22Rv1 (cell line): ENCODE data around the gene DNAJC19.

Experiments used
- H3K27ac ChIP-seq: fragments of 450-650 bp; 2 replicates; pipeline ENCODE4 v1.5.1; 2017
- CTCF ChIP-seq: fragments of 450-650 bp; IDR thresholded peaks from 2 replicates; pipeline ENCODE4 v1.5.1; 2017; ENCODE audit warnings: mild to moderate bottlenecking
- ZFX ChIP-seq: fragments of 450-650 bp; IDR thresholded peaks from 2 replicates; pipeline ENCODE4 v1.6.1; 2017; ENCODE audit warnings: antibody characterized with exemption, borderline replicate concordance

Gene DNAJC19

GRCh38 chr3:180989291-180990163 is at the start of gene DNAJC19:
DNAJC19 (minus strand) TSS chr3:180989736; CDS start chr3:180989602, 134 bp downstream.
- TF ChIP-seq CTCF (no peak), ZFX (no peak)
- peak within 1 kb of the TSS; percentile 87 for H3K27ac ChIP-seq

GRCh38 chr3:181030948-181031347 is 41.4 kb upstream of the DNAJC19 start:
- TF ChIP-seq ZFX (no peak), CTCF (no peak)
- no peak overlapping the region for H3K27ac ChIP-seq

- TF ChIP-seq ZFX: no peak
- TF ChIP-seq CTCF: no peak
Observed at GRCh38 chr3:181025204-181025603, 35.7 kb upstream of the DNAJC19 start.

GRCh38 chr3:181017690-181018089 is 28.2 kb upstream of the DNAJC19 start:
- H3K27ac ChIP-seq: no peak overlapping the region
- no peak for TF ChIP-seq ZFX
- no peak for TF ChIP-seq CTCF

More at GRCh38 chr3:181025204-181025603, 35.7 kb upstream of the DNAJC19 start:
- no peak overlapping the region for H3K27ac ChIP-seq

GRCh38 chr3:181009225-181009624 is 19.7 kb upstream of the DNAJC19 start:
- H3K27ac ChIP-seq: no peak overlapping the region
- no peak for TF ChIP-seq ZFX
- TF ChIP-seq CTCF: no peak

GRCh38 chr3:181008796-181009195 is 19.3 kb upstream of the DNAJC19 start:
- TF ChIP-seq ZFX (no peak), CTCF (no peak)
- H3K27ac ChIP-seq: no peak overlapping the region

- no peak for TF ChIP-seq CTCF
- no peak for TF ChIP-seq ZFX
- H3K27ac ChIP-seq: no peak overlapping the region
Observed at GRCh38 chr3:181007262-181007661, 17.7 kb upstream of the DNAJC19 start.
